ENCODE data around the gene RBBP8NL.

GRCh38 chr20:62436692-62437091 is 9.4 kb upstream of the RBBP8NL start:
- no peak for TF ChIP-seq CTCF (conservative IDR thresholded peaks at IDR 0.05; ENCODE audit: low read depth, low read length)
- no peak for TF ChIP-seq EZH2 (IDR thresholded peaks at IDR 0.05; ENCODE audit: borderline replicate concordance, low read depth, low read length, poor library complexity, severe bottlenecking)
